ENCODE measurements around the gene CCDC112.

The CCDC112 gene

GRCh38 chr5:115282131-115282530 lies 14.3 kb downstream of the CCDC112 start:
- no peaks in the 10 kb centered on the region for H3K27me3 ChIP-seq (replicated peaks)
- TF ChIP-seq CTCF (IDR thresholded peaks at IDR 0.05; ENCODE audit: low read depth, low read length, missing control alignments): no peak
- in situ Hi-C loops (cut with HindIII; ENCODE audit: low pct_ligation_motif_present, low sequenced_read_pairs): no loop called here
- no peak overlapping the region for H3K27ac ChIP-seq
- H3K4me3 ChIP-seq (ENCODE audit: low read depth, low read length): no peak overlapping the region
- no peaks in the 10 kb centered on the region for H3K36me3 ChIP-seq (replicated peaks)
- DNase-seq: no peak

DNA sequence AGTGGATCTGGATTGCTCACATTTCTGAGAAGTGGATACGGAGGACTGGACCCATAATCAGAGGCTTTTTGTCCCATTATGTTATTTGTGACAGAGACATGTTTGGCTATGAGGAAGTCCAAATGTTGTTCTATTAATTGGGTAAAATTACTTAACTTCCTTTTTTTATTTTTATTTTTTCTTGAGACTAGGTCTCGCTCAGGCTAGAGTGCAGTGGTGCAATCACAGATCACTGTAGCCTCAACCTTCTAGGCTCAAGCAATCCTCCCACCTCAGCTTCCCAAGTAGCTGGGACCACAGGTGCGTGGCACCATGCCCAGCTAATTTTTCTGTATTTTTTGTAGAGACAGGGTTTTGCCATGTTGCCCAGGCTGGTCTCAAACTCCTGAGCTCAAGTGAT lies 21.9 kb downstream of the CCDC112 start:
- no peak for TF ChIP-seq CTCF (IDR thresholded peaks at IDR 0.05; ENCODE audit: low read depth, low read length, missing control alignments)
- in situ Hi-C loops (cut with HindIII; ENCODE audit: low pct_ligation_motif_present, low sequenced_read_pairs): no loop called here
- DNase-seq: no peak
- peaks cover 3% of the 10 kb centered on the region for H3K36me3 ChIP-seq (replicated peaks)
- H3K27ac ChIP-seq: no peak overlapping the region
- H3K4me3 ChIP-seq (ENCODE audit: low read depth, low read length): no peak overlapping the region
- H3K27me3 ChIP-seq (replicated peaks): no peaks in the 10 kb centered on the region

- in situ Hi-C loops (cut with HindIII; ENCODE audit: low pct_ligation_motif_present, low sequenced_read_pairs): no loop called here
- no peak overlapping the region for H3K27ac ChIP-seq
- no peak overlapping the region for H3K4me3 ChIP-seq (ENCODE audit: low read depth, low read length)
- TF ChIP-seq CTCF (IDR thresholded peaks at IDR 0.05; ENCODE audit: low read depth, low read length, missing control alignments): no peak
- no peaks in the 10 kb centered on the region for H3K27me3 ChIP-seq (replicated peaks)
- DNase-seq: no peak
- H3K36me3 ChIP-seq (replicated peaks): peaks cover 3% of the 10 kb centered on the region
Measured at GRCh38 chr5:115272297-115272958, 24.0 kb downstream of the CCDC112 start.

- DNase-seq: no peak
- in situ Hi-C loops (cut with HindIII; ENCODE audit: low pct_ligation_motif_present, low sequenced_read_pairs): no loop called here
- no peaks in the 10 kb centered on the region for H3K27me3 ChIP-seq (replicated peaks)
- H3K36me3 ChIP-seq (replicated peaks): peaks cover 3% of the 10 kb centered on the region
- H3K4me3 ChIP-seq (ENCODE audit: low read depth, low read length): no peak overlapping the region
- no peak for TF ChIP-seq CTCF (IDR thresholded peaks at IDR 0.05; ENCODE audit: low read depth, low read length, missing control alignments)
- H3K27ac ChIP-seq: no peak overlapping the region
Measured at GRCh38 chr5:115271295-115272050, 25.0 kb downstream of the CCDC112 start.

- no peak for TF ChIP-seq CTCF (IDR thresholded peaks at IDR 0.05; ENCODE audit: low read depth, low read length, missing control alignments)
- in situ Hi-C loops (cut with HindIII; ENCODE audit: low pct_ligation_motif_present, low sequenced_read_pairs): no loop called here
- Histone ChIP-seq H3K27ac (no peak overlapping the region), H3K27me3 (replicated peaks) (no peaks in the 10 kb centered on the region), H3K36me3 (replicated peaks) (no peaks in the 10 kb centered on the region), H3K4me3 (ENCODE audit: low read depth, low read length) (no peak overlapping the region)
- DNase-seq: no peak
Measured at GRCh38 chr5:115267617-115268016, 28.8 kb downstream of the CCDC112 start.
